RPMI7951 (cell line): ENCODE data around the gene MYCN. TPM values are rescaled to one million over a fixed set of nuclear protein-coding genes. Genes with fewer than 3 reads are reported as not detected.

ENCODE experiments used
- DNase-seq: peaks from one replicate; pipeline ENCODE4 v3.0.0-alpha.2; 2012; ENCODE audit warnings: low read depth
- total RNA-seq: library from RNA; depleted of rRNA; stranded (reverse); fragments of >200 nt; shearing (Covaris generic); gene quantifications from 2 replicates; pipeline ENCODE4 v1.2.3, GENCODE V29; 2014

Gene MYCN
- total RNA-seq, 1 experiment from 2014 or later = not detected

DNA sequence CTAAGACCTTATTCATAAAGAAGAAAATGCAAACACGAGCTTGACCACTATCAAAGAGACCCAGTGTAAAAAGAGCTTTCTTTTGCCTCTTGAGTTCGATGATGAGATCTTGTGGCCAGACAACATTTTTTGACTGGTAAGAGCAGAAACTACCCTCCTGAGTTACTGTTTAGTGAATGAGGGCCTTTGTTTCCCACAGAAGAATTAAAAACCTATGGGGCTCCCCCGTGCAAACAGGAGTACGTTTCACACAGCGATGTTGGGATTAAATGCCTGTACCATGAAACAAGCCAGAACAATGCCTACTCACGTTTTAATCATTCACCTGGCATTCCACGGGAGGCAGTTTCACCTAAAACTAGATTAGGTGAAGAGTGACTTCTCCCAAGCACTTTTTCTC, 36.0 kb downstream of the MYCN start:
- DNase-seq = no peak

DNA sequence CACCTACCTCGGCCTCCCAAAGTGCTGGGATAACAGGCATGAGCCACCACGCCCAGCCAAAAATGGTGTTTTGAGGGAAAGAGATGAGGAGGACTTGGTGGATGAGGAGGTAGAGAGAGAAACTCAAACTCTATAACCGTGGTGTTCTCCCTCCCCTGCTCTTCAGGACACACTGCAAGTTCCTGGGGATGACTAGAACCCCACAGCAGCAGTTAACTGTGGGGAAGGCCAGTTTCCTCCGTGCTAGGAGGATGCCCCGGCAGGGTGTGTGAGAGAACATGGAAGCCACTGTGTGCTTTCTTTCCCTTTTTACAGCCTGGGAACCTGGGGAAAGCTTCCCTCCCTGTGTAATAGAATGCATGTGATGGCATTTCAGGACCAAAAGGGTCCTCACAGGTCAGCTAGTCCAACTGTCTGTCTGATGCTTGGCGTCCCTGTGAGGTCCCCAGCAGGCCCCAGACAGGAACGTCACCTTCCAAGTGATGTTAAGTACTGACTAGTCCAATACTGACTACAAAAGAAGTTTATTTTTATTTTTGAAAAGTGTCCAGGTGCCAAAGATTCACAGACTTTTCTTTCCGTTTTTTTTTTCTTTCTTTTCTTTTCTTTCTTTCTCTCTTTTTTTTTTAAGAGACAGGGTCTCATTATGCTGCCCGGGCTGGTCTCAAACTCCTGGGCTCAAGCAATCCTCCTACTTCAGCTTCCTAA, 38.9 kb downstream of the MYCN start:
- no peak for DNase-seq

DNA sequence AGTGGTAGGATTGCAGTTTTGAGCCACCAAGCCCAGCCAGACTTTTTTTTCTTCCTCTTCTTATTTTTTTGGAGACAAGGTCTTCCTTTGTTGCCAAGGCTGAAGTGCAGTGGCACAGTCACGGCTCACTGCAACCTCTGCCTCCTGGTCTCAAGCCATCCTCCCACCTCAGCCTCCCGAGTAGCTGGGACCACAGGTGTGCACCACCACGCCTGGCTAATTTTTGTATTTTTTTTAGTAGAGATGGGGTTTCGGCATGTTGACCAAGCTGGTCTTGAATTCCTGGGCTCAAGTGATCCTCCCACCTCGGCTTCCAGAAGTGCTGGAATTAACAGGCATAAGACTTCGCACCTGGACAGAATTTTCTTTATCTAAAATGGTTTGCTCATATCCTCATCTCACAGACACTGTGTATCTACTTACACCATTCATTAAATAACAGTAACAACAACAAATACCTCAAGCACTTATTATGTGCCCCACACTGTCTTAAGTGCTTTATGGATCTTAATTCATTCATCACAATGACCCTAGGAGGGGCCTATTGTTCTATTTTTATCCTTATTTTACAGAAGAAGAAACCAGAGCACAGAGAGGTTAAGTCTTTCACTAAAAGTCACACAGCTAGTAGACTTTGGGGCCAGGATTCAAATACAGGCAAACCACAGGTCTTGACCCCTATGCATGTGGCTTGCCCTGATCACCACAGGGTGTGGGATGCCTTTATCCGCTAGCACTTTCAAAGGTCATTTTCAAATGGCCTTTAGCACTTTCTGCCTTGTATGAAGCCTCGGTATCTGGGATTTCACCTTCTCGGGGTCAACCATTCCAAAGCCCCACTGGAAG, 39.6 kb downstream of the MYCN start:
- no peak for DNase-seq

DNA sequence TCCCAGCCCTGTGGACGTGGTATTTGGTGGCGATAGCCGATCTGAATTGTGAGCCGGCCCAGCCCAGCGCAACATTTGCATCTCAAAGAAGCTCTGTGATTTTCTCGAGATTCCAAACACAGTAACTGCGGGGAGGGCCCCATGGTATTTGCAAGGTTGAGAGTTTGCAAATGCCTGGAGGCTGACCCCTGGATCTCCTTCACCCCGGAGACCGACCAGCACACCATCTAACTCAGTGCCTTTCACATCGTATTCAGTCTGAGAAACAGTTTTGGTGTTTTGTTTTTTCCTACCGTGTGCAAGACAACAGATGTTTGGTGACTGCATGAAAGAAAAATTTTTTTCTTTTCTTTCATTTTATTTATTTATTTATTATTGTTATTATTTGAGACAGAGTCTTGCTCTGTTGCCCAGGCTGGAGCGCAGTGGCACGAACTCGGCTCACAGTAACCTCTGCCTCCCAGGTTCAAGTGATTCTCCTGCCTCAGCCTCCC, 40.3 kb downstream of the MYCN start:
- DNase-seq = no peak

DNA sequence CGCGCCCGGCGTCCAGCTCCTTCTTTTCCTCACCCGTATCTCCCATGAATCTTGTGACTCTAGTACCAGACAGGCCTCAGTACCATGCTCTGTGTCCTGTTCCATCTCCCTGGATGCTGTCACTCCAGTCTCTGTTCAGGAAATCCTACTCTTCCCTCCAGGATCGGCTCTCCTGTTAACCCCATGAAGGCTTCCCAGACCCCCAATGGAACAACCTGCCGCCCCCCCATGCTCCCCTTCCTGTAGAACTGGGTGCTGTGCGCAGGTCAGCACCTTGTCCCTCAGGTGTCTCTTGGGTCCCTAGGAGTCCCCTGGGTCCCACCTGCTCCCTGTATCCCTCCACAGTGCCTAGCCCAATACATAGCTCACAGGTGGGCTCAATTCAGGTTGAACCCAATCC, 41.3 kb downstream of the MYCN start:
- no peak for DNase-seq

DNA sequence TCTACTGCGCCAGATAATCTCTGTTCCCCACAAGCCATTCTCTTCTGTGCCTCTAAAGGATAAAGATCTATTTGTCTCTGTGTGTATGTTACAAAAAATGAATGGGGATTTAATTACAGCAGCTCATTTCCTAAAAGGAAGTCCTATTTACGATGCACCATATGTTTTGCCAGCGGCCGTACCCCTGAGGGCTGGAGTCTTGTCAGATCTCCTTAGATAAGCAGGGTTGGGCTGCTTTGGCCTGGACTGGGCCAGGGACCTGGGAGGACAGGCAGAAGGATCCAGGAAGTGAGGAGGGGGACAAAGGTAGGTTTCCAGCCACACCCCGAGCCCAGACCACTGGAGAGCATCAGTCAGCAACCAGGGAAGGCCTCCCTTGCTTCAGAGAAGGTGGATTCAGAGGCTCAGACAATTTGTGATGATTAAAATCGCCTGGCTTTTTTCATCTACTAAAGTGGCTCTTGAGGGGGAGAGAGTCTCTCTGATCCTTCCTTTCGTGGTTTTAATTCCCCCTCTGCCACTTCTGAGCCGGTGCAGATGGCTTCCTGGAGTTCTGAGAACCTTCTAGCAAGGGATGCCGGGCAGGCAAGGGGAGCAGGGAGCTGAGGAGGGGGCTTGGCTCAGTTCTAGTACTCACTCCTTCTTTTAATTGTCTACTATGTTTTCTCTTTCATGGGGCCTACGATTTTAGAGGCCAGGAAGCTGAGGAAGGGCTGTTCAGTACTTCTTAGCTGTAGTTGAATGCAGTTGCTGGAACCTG, 42.1 kb downstream of the MYCN start:
- no peak for DNase-seq

DNA sequence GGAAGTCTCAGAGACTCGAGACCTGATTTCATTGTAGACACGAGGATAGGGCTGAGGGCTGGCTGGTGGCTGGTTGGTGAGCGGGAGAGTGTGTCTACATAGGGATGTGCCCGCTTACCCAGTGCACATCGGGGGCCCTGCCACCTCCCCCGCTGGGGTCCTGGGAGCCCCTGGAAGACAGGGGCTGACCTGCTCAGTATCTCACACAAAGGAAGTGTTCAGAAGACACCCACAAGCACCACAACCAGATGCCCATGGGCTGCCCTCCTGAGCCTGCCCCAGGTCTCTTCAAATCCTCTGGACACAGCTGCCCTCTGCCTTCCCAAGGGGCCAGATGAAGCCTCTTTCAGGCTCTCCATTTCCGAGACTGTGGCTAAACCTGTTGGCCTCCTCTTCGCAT, 43.1 kb downstream of the MYCN start:
- DNase-seq = no peak

DNA sequence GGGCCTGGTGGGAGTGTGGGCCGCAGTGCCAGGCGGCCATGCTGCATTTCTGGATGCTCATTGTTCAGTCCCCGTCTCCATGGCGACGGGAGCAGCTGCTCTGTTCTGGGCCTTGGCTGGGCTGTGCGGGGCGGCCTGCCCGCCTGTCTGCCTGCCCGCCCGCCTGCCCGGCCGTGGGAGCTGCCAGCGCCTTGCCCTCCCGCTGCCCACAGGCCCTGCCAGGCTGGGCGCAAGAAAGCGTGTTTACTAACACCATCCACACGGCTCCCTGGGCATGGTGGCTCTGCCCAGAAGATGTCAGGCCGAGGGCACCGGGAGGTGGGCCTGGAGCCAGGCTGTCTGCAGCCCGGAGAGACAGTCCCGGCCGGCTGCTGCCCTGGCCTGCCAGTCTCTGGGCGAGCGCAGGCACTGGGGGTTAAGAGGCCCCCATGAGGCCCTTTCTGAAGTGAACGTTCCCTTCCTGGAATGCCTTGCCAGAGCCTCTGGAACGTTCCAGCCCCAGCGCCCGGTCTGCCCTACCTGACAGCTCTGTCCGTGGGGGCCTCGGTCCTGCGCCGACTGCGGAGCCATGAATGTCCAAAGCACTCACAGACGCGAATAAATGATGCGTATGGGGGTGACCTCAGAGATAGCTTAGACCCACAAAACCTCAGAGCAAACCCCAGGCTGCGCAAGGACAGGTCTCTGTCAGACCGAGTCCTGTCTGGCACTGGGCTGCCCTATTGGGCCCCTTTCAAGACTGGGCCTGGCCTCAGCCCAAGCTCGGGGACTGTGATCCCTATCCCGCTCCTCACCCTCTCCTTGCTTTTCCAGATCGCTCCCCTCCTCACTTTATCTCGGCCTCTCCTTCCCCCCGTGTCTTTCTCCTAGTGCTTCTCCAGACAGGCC, 44.3 kb downstream of the MYCN start:
- DNase-seq = no peak

DNA sequence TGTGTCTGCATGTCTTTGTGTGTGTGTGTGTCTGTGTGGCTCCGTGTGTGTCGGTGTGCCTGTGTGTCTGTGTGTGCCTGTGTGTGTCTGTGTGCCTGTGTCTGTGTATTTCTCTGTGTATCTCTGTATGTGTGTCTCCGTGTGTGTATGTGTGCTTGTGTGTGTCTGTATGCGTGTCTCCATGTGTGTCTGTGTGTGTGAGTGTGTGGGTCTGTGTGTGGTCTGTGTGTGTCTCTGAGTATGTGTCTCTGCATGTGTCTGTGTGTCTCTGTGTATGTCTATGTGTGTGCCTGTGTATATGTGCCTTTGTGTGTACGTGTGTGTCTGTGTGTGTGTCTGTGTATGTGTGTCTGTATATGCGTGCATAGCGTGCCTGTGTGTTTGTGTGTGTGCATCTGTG, 45.2 kb downstream of the MYCN start:
- no peak for DNase-seq

DNA sequence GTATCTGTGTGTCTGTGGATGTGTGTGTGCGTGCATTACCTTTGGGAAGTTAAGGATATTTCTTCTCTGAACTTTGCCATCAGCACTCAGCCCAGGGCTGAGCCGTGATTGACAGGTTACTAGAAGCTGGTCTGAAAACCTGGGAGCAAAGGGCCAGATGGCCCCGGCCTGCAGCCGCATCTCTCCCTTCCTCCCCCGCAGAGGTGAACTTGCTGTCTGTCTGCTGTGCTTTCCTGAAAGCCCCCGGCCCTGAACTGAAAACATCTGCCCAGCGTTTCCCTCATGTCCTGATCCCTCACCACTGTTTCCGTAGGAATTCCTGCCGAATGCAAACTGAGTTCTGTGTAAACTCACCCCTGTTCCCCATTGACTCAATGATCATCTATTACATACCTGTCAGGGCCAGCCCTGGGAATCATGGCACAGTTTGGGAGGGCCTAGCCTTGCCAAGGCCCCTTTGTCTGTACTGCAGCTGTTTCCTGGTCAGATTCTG, 45.8 kb downstream of the MYCN start:
- no peak for DNase-seq

DNA sequence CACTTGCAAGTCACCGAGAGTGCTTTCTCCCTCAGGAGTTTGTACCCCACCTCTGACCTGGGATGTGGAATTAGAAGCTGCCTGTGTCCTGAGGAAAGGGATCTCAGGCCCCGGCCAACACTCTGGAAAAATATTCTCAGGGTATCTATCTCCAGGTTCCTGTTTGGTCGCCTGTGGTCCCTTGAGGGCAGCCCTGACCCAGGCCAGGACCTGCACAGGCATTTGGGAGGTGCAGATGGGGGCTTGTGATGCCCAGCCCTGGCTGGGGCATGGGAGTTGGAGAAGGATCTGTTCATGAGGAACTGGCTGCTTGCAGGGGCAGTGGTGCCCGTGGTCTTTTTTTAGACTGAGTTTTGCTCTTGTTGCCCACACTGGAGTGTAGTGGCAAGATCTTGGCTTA, 46.3 kb downstream of the MYCN start:
- DNase-seq = no peak

DNA sequence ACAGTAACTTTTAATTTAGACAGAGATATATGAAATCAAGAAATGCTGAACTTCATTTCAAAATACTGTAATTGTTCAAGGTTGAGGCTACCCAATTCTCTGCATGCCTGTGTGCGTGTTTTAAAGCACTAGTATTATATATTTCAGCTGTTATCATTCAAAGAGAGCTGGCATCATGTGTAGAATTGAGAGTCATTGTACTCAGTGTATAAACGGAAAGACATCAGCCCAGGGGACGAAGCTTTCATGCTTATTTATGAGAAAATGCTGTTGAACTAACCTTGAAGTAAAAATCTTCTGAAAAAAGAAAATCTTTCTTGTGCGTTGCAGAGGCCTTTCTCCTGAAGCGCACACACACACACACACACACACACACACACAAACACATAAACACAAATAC, 48.4 kb downstream of the MYCN start:
- no peak for DNase-seq

DNA sequence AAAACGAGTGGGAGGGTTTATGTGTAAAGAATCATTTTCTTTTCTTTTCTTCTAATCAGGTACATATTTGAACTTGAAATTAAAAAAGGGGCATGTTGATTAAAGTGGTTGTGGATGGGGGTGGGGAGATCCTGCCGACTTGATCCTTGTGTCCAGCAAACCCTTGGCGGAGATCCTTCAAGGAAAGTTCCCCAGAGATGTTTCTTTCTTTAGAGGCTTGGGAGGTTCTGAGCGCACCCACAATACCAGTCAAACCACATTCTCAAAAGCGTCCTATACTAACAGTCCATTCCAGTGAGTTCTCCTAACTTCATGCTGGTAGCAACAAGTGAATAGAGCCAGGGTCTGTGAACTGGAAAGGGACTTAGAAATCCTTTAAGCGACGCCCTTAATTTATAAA, 49.2 kb downstream of the MYCN start:
- DNase-seq = no peak

DNA sequence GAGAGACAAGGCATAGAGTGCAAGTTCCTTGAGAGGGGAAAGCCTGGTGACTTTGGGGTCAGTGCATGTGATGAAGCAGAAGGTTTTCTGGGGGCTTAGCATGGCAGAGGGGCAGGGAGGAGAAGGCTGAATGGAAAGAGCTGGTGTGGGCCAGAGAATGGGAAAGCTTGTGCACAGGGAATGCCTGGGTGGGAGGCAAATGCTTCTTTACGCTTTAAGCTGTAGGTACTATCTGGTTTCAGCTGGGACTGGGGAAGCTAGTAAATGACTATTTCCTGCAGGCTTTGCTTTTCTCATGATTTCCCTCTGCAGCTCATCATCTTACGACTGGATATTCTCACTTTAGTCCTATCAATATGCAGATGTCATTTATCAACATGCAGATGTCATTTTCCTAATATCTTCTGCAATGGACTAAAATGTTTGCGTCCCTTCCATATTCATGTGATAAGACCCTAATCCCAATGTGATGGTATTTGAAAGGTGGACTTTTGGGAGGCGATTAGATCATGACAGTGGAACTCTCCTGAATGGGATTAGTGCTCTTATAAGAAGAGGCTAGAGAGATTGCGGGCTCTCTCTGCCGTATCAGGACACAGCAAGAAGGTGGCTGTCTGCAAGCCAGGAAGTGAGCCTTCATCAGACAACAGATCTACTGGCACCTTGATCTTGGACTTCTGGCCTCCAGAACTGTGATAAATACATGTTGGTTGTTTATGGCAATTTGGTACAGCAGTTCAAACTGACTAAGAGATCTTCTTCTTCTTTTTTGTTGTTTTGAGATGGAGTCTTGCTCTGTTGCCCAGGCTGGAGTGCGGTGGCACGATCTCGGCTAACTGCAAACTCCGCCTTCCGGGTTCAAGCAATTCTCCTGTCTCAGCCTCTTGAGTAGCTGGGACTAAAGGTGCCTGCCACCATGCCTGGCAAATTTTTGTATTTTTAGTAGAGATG, 50.1 kb downstream of the MYCN start:
- no peak for DNase-seq

DNA sequence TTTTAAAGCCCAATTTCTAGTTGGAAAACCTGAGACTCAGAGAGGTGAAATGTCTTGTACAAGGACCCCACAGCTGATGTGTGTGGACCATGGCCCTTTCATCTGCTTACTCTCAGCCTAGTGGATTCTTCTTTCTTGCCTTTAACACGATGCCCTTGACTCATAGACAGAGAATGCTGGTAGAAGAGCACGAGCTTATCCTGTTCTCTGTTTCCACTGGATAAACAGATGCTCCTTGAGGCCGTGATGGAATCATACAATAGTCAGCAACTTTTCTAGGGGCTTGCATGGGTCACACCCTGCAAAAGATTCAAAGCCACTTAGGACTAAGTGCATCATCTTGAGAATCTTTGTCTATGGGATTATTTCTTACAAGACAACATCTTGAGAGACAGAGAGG, 50.9 kb downstream of the MYCN start:
- DNase-seq = no peak

DNA sequence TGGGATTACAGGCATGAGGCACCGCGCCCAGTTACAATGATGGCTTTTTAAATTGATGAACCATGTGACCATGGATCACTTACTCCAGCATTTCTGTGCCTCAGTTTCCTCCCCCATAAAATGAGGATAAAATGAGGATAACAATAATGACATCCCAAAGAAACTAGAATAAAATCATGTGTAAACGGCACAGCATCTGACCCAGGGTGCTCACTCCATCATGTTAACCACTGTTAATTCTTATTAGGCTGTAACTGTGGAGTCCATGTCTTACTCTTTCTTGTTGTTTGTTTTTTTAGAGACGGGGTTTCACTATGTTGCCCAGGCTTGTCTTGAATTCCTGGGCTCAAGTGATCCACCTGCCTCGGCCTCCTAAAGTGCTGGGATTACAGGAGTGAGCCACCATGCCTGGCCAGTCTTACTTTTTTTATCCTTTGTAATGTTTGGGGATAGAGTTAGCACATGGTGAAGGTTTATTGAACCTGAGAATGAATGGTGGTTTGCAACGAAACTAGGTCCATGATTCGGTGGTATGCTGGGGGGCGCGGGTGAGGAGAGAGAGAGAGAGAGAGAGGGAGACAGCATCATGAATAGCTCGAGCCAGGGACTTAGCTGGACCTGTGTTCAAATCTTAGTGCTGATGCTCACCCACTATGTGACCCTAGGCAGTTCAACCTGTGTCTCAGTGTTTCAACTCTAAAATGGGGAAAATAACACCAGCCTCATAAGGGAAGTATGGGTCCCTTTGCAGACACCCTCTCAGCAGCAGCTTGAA, 52.3 kb downstream of the MYCN start:
- DNase-seq = no peak

DNA sequence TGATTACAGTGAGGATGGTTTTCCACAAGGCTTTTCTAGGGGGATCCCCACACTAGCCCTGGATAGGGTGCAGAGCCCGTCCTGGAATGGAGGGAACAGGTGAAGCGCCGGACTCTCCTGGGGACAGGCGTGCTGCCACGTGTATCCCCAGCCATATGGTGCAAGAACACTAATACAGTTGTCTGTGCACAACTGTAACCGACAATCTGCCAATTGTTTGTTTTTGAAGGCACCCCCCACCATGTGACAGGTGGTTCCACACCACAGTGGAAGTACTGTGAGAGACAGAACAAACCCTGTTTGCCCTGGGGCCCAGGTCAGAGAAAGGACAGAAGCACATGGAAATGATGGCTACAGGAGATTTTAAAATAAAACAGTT, 52.9 kb downstream of the MYCN start:
- DNase-seq = no peak

DNA sequence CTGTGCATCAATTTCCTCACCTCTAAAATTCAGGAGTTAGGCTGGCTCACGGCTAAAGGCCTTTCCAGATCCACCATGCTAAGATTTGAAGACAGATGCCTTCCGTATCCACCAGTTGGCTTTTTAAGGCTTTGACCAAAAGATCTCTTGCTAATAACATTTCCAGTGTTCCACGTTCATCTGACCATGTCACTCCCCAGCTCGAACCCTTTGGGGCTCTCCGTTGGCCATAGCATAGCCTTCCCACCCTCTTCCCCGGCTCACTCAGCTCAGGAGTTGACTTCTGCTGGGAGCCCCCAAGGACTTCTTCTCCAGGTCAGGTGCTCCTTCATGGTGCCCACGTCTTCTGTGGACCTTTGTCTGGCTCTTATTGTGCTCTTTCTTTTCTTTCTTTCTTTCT, 53.3 kb downstream of the MYCN start:
- no peak for DNase-seq

DNA sequence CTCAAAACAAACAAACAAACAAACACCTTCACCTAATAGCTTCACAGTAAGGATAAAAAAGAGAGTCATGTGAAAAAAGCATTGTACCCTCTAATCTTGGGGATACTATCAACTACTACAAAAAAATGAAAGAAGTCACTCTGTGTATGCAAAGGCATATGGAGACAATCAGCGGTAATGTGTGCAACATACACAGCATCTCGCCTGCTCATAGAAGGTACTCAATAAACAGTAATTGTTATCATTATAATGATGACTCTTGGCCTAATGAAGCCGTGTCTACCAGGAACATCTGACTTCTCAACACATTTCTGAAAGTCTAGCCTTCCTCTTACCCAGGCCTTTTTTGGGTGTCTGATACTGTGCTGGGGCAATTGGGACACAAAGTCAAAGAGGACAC, 55.3 kb downstream of the MYCN start:
- DNase-seq = no peak
